ENCODE results near the gene WIZ. TPM values are rescaled to one million over a fixed set of nuclear protein-coding genes. Genes with fewer than 3 reads are reported as not detected.

WIZ gene
- total RNA-seq, 6 donors from 2014 or later, result 28.7 to 112 (median 40.8) TPM

DNA sequence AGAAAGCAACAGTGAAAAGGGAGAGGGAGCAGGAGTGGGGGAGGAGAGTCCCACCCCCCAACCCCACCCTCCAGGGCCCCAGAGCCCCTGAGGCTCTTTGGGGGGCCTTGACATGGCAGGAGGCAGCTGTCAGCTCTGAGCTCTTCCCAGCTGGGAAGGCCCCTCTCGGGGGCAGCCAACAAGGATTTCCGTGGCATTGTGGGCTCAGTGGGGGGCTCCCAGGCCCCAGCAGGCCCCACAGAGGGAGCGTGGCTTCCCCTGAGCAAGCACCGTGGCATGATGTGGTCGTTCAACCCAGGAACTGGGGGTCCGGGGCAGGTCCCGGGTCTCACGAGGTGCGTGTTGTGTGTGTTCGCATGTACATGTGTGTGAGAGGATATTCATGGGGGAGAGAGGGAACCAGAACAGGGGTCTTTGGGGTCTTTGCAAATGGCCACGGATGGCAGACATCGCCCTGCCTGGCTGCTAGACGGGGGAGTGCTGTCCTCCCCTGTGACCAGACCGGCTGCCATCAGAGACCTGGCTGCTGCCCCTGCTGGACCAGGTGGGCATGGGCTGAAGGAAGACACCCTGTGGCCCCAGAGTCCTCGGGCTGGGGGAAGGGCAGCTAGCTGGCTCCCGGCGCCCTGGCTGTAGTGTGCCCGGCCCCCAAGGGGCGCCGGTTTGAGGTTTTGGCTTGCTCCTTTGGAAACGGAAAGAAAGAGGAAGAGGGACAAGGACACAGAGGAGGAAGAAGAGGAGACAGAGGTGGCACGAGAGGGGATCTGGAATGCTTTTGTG, 27.3 kb downstream of the WIZ start:
- no peak overlapping the region for H3K4me3 ChIP-seq
- H3K9me3 ChIP-seq, result peaks cover 0 to 5% (median 0%) of the 10 kb centered on the region in 4 donors
- 75 to 80% methylated on average over 19 to 22 of the region's 22 CpGs for WGBS, 2 donors
- H3K4me1 ChIP-seq, result peaks cover 13 to 41% (median 29%) of the 10 kb centered on the region in 4 donors
- no peaks in the 10 kb centered on the region for H3K27me3 ChIP-seq
- no peak for ATAC-seq (ENCODE audit: low FRiP score in 2 of 2)
- peak in 1 of 2 donors; percentile 59 for DNase-seq
- H3K36me3 ChIP-seq, result peaks cover 12 to 58% (median 50%) of the 10 kb centered on the region in 4 donors
- TF ChIP-seq EP300 (IDR thresholded peaks at IDR 0.05) (no peak), POLR2AphosphoS5 (IDR thresholded peaks at IDR 0.05) (no peak), POLR2A (IDR thresholded peaks at IDR 0.05) (no peak)
- TF ChIP-seq, protein P1, sequence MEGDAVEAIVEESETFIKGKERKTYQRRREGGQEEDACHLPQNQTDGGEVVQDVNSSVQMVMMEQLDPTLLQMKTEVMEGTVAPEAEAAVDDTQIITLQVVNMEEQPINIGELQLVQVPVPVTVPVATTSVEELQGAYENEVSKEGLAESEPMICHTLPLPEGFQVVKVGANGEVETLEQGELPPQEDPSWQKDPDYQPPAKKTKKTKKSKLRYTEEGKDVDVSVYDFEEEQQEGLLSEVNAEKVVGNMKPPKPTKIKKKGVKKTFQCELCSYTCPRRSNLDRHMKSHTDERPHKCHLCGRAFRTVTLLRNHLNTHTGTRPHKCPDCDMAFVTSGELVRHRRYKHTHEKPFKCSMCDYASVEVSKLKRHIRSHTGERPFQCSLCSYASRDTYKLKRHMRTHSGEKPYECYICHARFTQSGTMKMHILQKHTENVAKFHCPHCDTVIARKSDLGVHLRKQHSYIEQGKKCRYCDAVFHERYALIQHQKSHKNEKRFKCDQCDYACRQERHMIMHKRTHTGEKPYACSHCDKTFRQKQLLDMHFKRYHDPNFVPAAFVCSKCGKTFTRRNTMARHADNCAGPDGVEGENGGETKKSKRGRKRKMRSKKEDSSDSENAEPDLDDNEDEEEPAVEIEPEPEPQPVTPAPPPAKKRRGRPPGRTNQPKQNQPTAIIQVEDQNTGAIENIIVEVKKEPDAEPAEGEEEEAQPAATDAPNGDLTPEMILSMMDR (IDR thresholded peaks at IDR 0.05), result no peak
- peak overlapping the region; percentile 30 to 74 (median 65) for H3K27ac ChIP-seq

DNA sequence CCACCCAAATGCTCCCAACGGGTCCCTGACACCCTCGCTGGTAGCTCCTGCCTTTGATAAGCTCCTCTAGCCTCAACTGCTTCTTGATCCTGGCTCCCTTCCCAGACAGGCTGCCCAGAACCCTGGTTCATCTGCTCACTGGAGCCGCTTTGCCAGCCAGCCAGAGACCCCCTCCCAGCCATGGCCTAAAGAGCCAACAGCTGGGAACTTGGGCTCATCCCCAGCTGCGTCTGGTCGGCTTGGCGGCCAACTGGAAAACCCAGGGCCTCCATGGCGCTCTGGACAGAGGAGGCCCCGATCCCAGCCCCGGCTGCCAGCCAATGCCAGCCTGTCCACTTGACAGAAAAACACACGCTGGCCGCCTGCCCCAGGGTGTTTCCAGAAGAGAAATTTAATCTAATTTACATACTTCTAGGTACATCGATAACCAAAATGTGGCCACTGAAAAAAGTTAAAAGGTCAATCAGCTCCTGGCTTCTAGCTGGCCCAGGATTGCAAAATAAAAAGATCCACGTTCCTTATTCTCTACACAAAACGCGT, 28.0 kb downstream of the WIZ start:
- WGBS, 2 donors, result 35 to 62% methylated on average over 8 to 15 of the region's 15 CpGs
- peaks cover 12 to 51% (median 43%) of the 10 kb centered on the region in 4 donors for H3K36me3 ChIP-seq
- H3K4me1 ChIP-seq, result peaks cover 20 to 48% (median 36%) of the 10 kb centered on the region in 4 donors
- ATAC-seq (ENCODE audit: low FRiP score in 2 of 2) (no peak), DNase-seq (peak in 1 of 2 donors; percentile 62)
- peak overlapping the region; percentile 30 to 74 (median 65) for H3K27ac ChIP-seq
- TF ChIP-seq POLR2A (IDR thresholded peaks at IDR 0.05) (no peak), EP300 (IDR thresholded peaks at IDR 0.05) (no peak), POLR2AphosphoS5 (IDR thresholded peaks at IDR 0.05) (no peak)
- TF ChIP-seq, protein P1 (IDR thresholded peaks at IDR 0.05), result no peak
- H3K27me3 ChIP-seq, result no peaks in the 10 kb centered on the region
- H3K4me3 ChIP-seq, result no peak overlapping the region
- H3K9me3 ChIP-seq, result peaks cover 0 to 5% (median 0%) of the 10 kb centered on the region in 4 donors

DNA sequence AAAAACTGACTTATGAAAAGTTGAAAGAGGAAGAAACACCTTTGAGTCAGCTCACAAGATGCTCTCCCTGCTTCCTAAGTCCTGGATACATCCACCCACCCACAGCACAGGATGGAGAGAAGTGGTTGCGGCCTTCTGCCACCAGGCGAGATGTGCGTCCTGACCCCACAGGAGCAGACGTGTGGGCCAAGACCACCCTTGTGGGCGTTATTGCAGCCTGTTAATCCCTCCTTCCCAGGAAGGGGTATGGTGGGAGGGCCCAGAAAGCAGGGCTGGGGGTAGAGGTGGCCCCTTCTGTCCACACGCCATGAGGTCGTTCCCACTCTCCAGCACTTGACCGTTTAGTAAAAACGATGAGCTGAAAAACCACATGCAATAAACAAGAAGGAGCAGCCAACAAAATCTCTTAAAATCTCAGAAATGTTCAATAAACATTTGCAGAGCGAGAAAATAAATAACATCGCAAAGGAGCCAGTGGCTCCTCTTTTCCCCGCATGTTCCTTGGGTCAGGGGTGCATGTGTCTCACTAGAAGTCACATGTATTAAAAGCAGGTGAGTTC, 28.5 kb downstream of the WIZ start:
- no peak for DNase-seq
- Histone ChIP-seq H3K27ac (peak overlapping the region; percentile 30 to 74 (median 65)), H3K4me3 (no peak overlapping the region), H3K9me3 (peaks cover 0 to 5% (median 0%) of the 10 kb centered on the region in 4 donors), H3K27me3 (no peaks in the 10 kb centered on the region), H3K4me1 (peaks cover 26 to 54% (median 41%) of the 10 kb centered on the region in 4 donors), H3K36me3 (peaks cover 9 to 46% (median 37%) of the 10 kb centered on the region in 4 donors)
- 69 to 87% methylated on average over 12 of the region's 12 CpGs for WGBS, 2 donors
- TF ChIP-seq POLR2A (IDR thresholded peaks at IDR 0.05), result no peak
- no peak for TF ChIP-seq EP300 (IDR thresholded peaks at IDR 0.05)
- no peak for TF ChIP-seq POLR2AphosphoS5 (IDR thresholded peaks at IDR 0.05)
- TF ChIP-seq, protein P1 (IDR thresholded peaks at IDR 0.05), result no peak
- ATAC-seq (ENCODE audit: low FRiP score in 2 of 2), result no peak

DNA sequence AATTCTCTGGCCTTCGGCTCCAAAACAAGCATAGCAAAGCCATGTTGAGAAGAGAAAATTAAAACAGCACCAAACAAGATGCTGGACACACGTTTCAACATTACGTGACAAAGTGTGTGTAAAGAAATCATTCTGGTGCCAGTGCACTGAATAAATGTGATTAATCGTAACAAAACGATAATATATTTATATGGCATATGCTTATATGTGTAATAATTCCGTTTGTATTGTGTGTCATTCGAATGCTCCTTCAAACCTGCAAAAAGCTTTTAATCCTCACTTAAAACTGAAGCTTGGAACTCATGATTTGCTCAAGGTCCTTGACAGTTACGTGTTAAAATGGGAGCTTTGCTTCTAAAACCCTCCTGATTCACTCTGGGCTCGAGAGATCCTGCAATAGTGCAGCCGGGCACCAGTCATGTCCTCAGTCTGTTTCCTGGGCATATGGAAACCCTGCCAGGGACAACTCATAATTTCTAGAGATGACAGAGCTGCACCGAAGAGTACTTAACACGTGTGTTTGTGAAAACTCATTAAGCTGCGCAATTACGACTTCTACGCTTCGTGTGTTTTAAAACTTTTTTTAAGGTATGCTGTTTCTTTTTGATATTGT, 30.2 kb downstream of the WIZ start:
- Histone ChIP-seq H3K4me3 (peak overlapping the region; percentile 38 to 97 (median 74)), H3K9me3 (peaks cover 0 to 5% (median 0%) of the 10 kb centered on the region in 4 donors), H3K36me3 (peaks cover 5 to 30% (median 24%) of the 10 kb centered on the region in 4 donors), H3K27ac (peak overlapping the region; percentile 8 to 92 (median 78)), H3K4me1 (peaks cover 31 to 62% (median 44%) of the 10 kb centered on the region in 4 donors), H3K27me3 (no peaks in the 10 kb centered on the region)
- no peak for ATAC-seq (ENCODE audit: low FRiP score in 2 of 2)
- TF ChIP-seq POLR2AphosphoS5 (IDR thresholded peaks at IDR 0.05) (no peak), EP300 (IDR thresholded peaks at IDR 0.05) (no peak), POLR2A (IDR thresholded peaks at IDR 0.05) (no peak)
- TF ChIP-seq, protein P1 (IDR thresholded peaks at IDR 0.05), result peak in 1 of 6 experiments; percentile 1
- no peak for DNase-seq
- WGBS, 2 donors, result 17 to 30% methylated on average over 16 of the region's 16 CpGs
